Kidney tubule cell (primary cell): ENCODE data around the gene PCGF1.

Experiments used
- DNase-seq: peaks from one replicate; pipeline ENCODE4 v3.0.0-alpha.2; 2018; ENCODE audit warnings: low spot score

PCGF1 gene

GRCh38 chr2:74536166-74536950, 28.9 kb upstream of the PCGF1 start:
- no peak for DNase-seq

GRCh38 chr2:74535440-74535965, 28.0 kb upstream of the PCGF1 start:
- no peak for DNase-seq

- DNase-seq, result no peak
Observed at GRCh38 chr2:74534411-74534810, 26.9 kb upstream of the PCGF1 start.

- no peak for DNase-seq
Observed at GRCh38 chr2:74533464-74533863, 26.0 kb upstream of the PCGF1 start.

GRCh38 chr2:74532222-74532621, 24.7 kb upstream of the PCGF1 start:
- peak; percentile 44 for DNase-seq

- no peak for DNase-seq
Observed at GRCh38 chr2:74531666-74532065, 24.2 kb upstream of the PCGF1 start.

GRCh38 chr2:74530239-74531187, 23.0 kb upstream of the PCGF1 start:
- peak; percentile 40 for DNase-seq

- DNase-seq, result peak; percentile 100
Observed at GRCh38 chr2:74529357-74530238, 22.1 kb upstream of the PCGF1 start, which contains the start of the genes AUP1 and HTRA2. Gene AUP1, minus strand, starts transcription at chr2:74529706. Its CDS starts 77 bp downstream, at chr2:74529629. Gene HTRA2, plus strand, starts transcription at chr2:74529933. Its CDS starts 74 bp downstream, at chr2:74530007.

- no peak for DNase-seq
Observed at GRCh38 chr2:74528600-74529356, 21.3 kb upstream of the PCGF1 start.

- no peak for DNase-seq
Observed at GRCh38 chr2:74527741-74528140, 20.2 kb upstream of the PCGF1 start.

GRCh38 chr2:74526649-74527230, 19.2 kb upstream of the PCGF1 start:
- DNase-seq, result no peak

- DNase-seq, result no peak
Observed at GRCh38 chr2:74525717-74526648, 18.5 kb upstream of the PCGF1 start, which contains the start of gene DQX1. Gene DQX1, minus strand, starts transcription at chr2:74526231. Its CDS starts 502 bp downstream, at chr2:74525729.

GRCh38 chr2:74524955-74525716, 17.6 kb upstream of the PCGF1 start:
- DNase-seq, result no peak

- DNase-seq, result no peak
Observed at GRCh38 chr2:74524005-74524404, 16.5 kb upstream of the PCGF1 start.

- no peak for DNase-seq
Observed at GRCh38 chr2:74522516-74522915, 15.0 kb upstream of the PCGF1 start.

GRCh38 chr2:74516650-74517049, 9.2 kb upstream of the PCGF1 start:
- DNase-seq, result no peak

GRCh38 chr2:74515981-74516633, 8.6 kb upstream of the PCGF1 start:
- peak; percentile 46 for DNase-seq
